Measurements from ENCODE around the gene MYBPHL.
"Not testable (repeated sequence)": the region's sequence is repeated elsewhere in the genome, so short reads cannot be mapped to it uniquely, and the experiment has no call there.

MYBPHL gene

GRCh38 chr1:109295712-109296415 lies 10.9 kb downstream of the MYBPHL start:
- Histone ChIP-seq H3K4me1 (ENCODE audit: control insufficient read depth, insufficient read depth, low read length) (peaks cover 8% of the 10 kb centered on the region), H3K4me3 (ENCODE audit: insufficient read depth, low read depth, low read length) (no peak overlapping the region), H3K27me3 (ENCODE audit: control insufficient read depth, insufficient read depth, low read length, poor library complexity, severe bottlenecking) (no peaks in the 10 kb centered on the region), H3K27ac (ENCODE audit: insufficient read depth, low read depth, low read length, poor library complexity, severe bottlenecking) (no peak overlapping the region), H3K9me3 (ENCODE audit: control insufficient read depth, low read length) (no peaks in the 10 kb centered on the region), H3K36me3 (ENCODE audit: control insufficient read depth, insufficient read depth, low read length) (no peaks in the 10 kb centered on the region)
- 83 to 84% methylated on average over 12 of the region's 12 CpGs for WGBS, 2 experiments

GRCh38 chr1:109294481-109294880 lies 12.3 kb downstream of the MYBPHL start:
- WGBS, 2 experiments = 95 to 97% methylated on average over 4 of the region's 4 CpGs
- no peak overlapping the region for H3K27ac ChIP-seq (ENCODE audit: insufficient read depth, low read depth, low read length, poor library complexity, severe bottlenecking)

DNA sequence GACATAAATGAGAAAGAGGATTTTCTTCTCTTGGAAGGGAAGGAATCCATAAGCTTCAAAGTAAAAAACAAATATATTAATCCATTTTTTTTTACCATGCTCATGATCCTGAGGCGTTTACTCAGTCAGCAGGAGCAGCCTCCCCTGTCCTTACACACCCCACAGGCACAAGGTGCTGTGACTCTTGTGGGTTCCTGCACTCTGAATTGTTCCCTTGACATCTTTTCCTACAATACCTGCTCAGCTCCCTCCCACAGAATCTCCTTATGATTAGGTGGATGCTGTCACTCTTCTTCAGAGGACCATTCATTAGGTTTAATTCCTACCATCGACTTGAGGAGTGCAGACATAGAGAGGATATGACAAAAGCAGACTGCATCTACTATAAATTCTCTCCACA lies 13.8 kb downstream of the MYBPHL start:
- no peaks in the 10 kb centered on the region for H3K4me1 ChIP-seq (ENCODE audit: control insufficient read depth, insufficient read depth, low read length)
- H3K36me3 ChIP-seq (ENCODE audit: control insufficient read depth, insufficient read depth, low read length) = no peaks in the 10 kb centered on the region
- no peaks in the 10 kb centered on the region for H3K27me3 ChIP-seq (ENCODE audit: control insufficient read depth, insufficient read depth, low read length, poor library complexity, severe bottlenecking)
- 88% methylated on average over 2 of the region's 2 CpGs for WGBS, 2 experiments
- H3K9me3 ChIP-seq (ENCODE audit: control insufficient read depth, low read length) = no peaks in the 10 kb centered on the region
- no peak overlapping the region for H3K4me3 ChIP-seq (ENCODE audit: insufficient read depth, low read depth, low read length)
- H3K27ac ChIP-seq (ENCODE audit: insufficient read depth, low read depth, low read length, poor library complexity, severe bottlenecking) = no peak overlapping the region

More at GRCh38 chr1:109294481-109294880, 12.3 kb downstream of the MYBPHL start:
- Histone ChIP-seq H3K4me3 (ENCODE audit: insufficient read depth, low read depth, low read length) (no peak overlapping the region), H3K27me3 (ENCODE audit: control insufficient read depth, insufficient read depth, low read length, poor library complexity, severe bottlenecking) (no peaks in the 10 kb centered on the region), H3K4me1 (ENCODE audit: control insufficient read depth, insufficient read depth, low read length) (peaks cover 5% of the 10 kb centered on the region), H3K36me3 (ENCODE audit: control insufficient read depth, insufficient read depth, low read length) (no peaks in the 10 kb centered on the region), H3K9me3 (ENCODE audit: control insufficient read depth, low read length) (no peaks in the 10 kb centered on the region)

GRCh38 chr1:109292364-109292763 lies 14.4 kb downstream of the MYBPHL start:
- Histone ChIP-seq H3K27me3 (ENCODE audit: control insufficient read depth, insufficient read depth, low read length, poor library complexity, severe bottlenecking) (no peaks in the 10 kb centered on the region), H3K36me3 (ENCODE audit: control insufficient read depth, insufficient read depth, low read length) (no peaks in the 10 kb centered on the region), H3K27ac (ENCODE audit: insufficient read depth, low read depth, low read length, poor library complexity, severe bottlenecking) (no peak overlapping the region), H3K4me1 (ENCODE audit: control insufficient read depth, insufficient read depth, low read length) (no peaks in the 10 kb centered on the region), H3K4me3 (ENCODE audit: insufficient read depth, low read depth, low read length) (no peak overlapping the region), H3K9me3 (ENCODE audit: control insufficient read depth, low read length) (no peaks in the 10 kb centered on the region)
- WGBS, 2 experiments = 80% methylated on average over 9 of the region's 9 CpGs

DNA sequence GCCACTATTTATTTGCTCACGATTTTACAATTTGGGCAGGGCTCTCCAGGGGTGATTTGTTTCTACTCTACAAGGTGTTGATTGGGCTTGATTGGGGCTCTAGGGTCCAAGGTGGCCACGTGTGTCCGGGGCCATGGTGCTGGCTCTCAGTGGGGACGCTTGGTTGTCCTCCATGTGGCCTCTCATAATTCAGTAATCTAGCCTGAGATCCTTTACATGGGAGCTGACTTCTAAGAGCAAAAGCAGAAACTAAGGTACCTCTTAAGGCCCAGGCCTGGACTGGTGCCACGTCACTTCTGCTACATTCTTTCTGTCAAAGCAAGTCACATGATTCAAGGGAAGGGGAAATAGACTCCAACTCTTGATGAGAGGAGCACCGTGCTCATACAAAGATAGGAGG lies 15.8 kb downstream of the MYBPHL start:
- no peak overlapping the region for H3K4me3 ChIP-seq (ENCODE audit: insufficient read depth, low read depth, low read length)
- H3K4me1 ChIP-seq (ENCODE audit: control insufficient read depth, insufficient read depth, low read length) = no peaks in the 10 kb centered on the region
- WGBS, 2 experiments = 90 to 92% methylated on average over 6 of the region's 6 CpGs
- H3K27me3 ChIP-seq (ENCODE audit: control insufficient read depth, insufficient read depth, low read length, poor library complexity, severe bottlenecking) = no peaks in the 10 kb centered on the region
- H3K36me3 ChIP-seq (ENCODE audit: control insufficient read depth, insufficient read depth, low read length) = no peaks in the 10 kb centered on the region
- no peak overlapping the region for H3K27ac ChIP-seq (ENCODE audit: insufficient read depth, low read depth, low read length, poor library complexity, severe bottlenecking)
- H3K9me3 ChIP-seq (ENCODE audit: control insufficient read depth, low read length) = no peaks in the 10 kb centered on the region

DNA sequence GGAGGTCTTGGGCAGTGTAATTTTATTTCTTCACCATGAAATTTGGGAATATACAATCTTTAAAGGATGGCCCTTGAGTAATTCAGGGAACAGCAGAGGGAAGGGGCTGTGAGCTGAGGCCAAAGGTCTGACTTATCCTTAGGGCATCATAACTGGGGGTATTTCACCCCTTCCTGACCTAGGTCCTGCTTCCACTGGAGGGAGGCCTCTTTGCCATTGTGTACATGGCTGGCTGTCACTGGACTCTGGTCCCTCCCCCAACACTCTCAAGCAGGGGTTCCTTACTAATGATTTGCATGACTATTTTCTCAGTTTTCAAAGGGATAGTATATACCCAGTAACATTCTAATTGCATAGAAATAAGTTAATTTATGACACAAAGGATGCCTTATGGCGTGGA lies 16.7 kb downstream of the MYBPHL start:
- H3K9me3 ChIP-seq (ENCODE audit: control insufficient read depth, low read length) = no peaks in the 10 kb centered on the region
- H3K27ac ChIP-seq (ENCODE audit: insufficient read depth, low read depth, low read length, poor library complexity, severe bottlenecking) = no peak overlapping the region
- no peaks in the 10 kb centered on the region for H3K27me3 ChIP-seq (ENCODE audit: control insufficient read depth, insufficient read depth, low read length, poor library complexity, severe bottlenecking)
- no peaks in the 10 kb centered on the region for H3K4me1 ChIP-seq (ENCODE audit: control insufficient read depth, insufficient read depth, low read length)
- no peak overlapping the region for H3K4me3 ChIP-seq (ENCODE audit: insufficient read depth, low read depth, low read length)
- H3K36me3 ChIP-seq (ENCODE audit: control insufficient read depth, insufficient read depth, low read length) = no peaks in the 10 kb centered on the region
- WGBS, 2 experiments = 93 to 98% methylated on average over 1 of the region's 1 CpG

- H3K4me3 ChIP-seq (ENCODE audit: insufficient read depth, low read depth, low read length); H3K36me3 ChIP-seq (ENCODE audit: control insufficient read depth, insufficient read depth, low read length); H3K27ac ChIP-seq (ENCODE audit: insufficient read depth, low read depth, low read length, poor library complexity, severe bottlenecking); H3K4me1 ChIP-seq (ENCODE audit: control insufficient read depth, insufficient read depth, low read length); H3K9me3 ChIP-seq (ENCODE audit: control insufficient read depth, low read length); H3K27me3 ChIP-seq (ENCODE audit: control insufficient read depth, insufficient read depth, low read length, poor library complexity, severe bottlenecking): not testable (repeated sequence)
- WGBS, 2 experiments = 87 to 91% methylated on average over 5 of the region's 5 CpGs
Observed at GRCh38 chr1:109286762-109287161, 20.0 kb downstream of the MYBPHL start.

DNA sequence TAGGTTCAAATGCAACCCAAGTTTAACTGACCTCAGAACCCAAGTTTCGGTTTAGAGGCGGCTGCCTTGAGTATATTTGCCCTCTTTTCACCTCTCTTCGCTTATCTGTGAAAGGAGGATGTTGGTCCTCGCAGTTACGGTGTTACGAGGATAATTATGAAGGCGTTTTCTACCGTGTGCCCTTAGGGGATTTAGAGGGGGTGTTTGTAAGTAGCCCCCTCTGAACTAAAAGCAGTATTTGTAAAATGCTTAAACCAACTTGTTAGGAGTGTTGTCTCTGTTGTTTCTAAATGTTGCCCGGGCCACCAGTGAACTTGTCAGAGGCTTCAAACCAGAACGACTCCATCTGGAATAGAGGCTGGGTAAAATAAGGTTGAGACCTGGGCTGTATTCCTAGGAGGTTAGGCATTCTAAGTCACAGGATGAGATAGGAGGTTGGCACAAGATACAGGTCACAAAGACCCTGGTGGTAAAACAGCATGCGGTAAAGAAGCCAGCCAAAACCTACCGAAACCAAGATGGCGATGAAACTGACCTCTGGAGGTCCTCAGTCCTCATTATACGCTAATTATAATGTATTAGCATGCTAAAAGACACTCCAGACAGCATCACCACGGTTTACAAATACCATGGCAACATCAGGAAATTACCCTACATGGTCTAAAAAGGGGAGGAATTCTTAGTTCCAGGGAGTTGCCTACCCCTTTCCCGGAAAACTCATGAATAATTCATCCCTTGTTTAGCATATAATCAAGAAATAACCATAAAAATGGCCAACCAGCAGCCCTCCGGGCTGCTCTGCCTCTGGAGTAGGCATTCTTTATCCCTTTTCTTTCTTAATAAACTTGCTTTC lies 22.8 kb downstream of the MYBPHL start:
- H3K4me3 ChIP-seq (ENCODE audit: insufficient read depth, low read depth, low read length) = peak overlapping the region; percentile 85

GRCh38 chr1:109282952-109283747 lies 23.7 kb downstream of the MYBPHL start, which contains the start of gene PSRC1:
Gene PSRC1 (minus strand): TSS chr1:109283145.
- no peaks in the 10 kb centered on the region for H3K9me3 ChIP-seq (ENCODE audit: control insufficient read depth, low read length)
- no peak within 1 kb of the TSS for H3K27ac ChIP-seq (ENCODE audit: insufficient read depth, low read depth, low read length, poor library complexity, severe bottlenecking)
- peaks cover 9% of the 10 kb centered on the region for H3K36me3 ChIP-seq (ENCODE audit: control insufficient read depth, insufficient read depth, low read length)
- H3K4me1 ChIP-seq (ENCODE audit: control insufficient read depth, insufficient read depth, low read length) = peaks cover 7% of the 10 kb centered on the region
- peak within 1 kb of the TSS; percentile 85 for H3K4me3 ChIP-seq (ENCODE audit: insufficient read depth, low read depth, low read length)
- no peaks in the 10 kb centered on the region for H3K27me3 ChIP-seq (ENCODE audit: control insufficient read depth, insufficient read depth, low read length, poor library complexity, severe bottlenecking)
- 3% methylated on average over 56 of the region's 56 CpGs for WGBS, 2 experiments

More for the DNA sequence above, 22.8 kb downstream of the MYBPHL start:
- no peak overlapping the region for H3K27ac ChIP-seq (ENCODE audit: insufficient read depth, low read depth, low read length, poor library complexity, severe bottlenecking)
- no peaks in the 10 kb centered on the region for H3K27me3 ChIP-seq (ENCODE audit: control insufficient read depth, insufficient read depth, low read length, poor library complexity, severe bottlenecking)
- peaks cover 7% of the 10 kb centered on the region for H3K4me1 ChIP-seq (ENCODE audit: control insufficient read depth, insufficient read depth, low read length)
- WGBS, 2 experiments = 84 to 87% methylated on average over 17 of the region's 17 CpGs
- peaks cover 6% of the 10 kb centered on the region for H3K36me3 ChIP-seq (ENCODE audit: control insufficient read depth, insufficient read depth, low read length)
- no peaks in the 10 kb centered on the region for H3K9me3 ChIP-seq (ENCODE audit: control insufficient read depth, low read length)

- Histone ChIP-seq H3K9me3 (ENCODE audit: control insufficient read depth, low read length) (no peaks in the 10 kb centered on the region), H3K4me1 (ENCODE audit: control insufficient read depth, insufficient read depth, low read length) (peaks cover 7% of the 10 kb centered on the region), H3K27me3 (ENCODE audit: control insufficient read depth, insufficient read depth, low read length, poor library complexity, severe bottlenecking) (no peaks in the 10 kb centered on the region), H3K27ac (ENCODE audit: insufficient read depth, low read depth, low read length, poor library complexity, severe bottlenecking) (no peak overlapping the region), H3K36me3 (ENCODE audit: control insufficient read depth, insufficient read depth, low read length) (peaks cover 9% of the 10 kb centered on the region), H3K4me3 (ENCODE audit: insufficient read depth, low read depth, low read length) (peak overlapping the region; percentile 85)
- WGBS, 2 experiments = 4 to 5% methylated on average over 10 of the region's 10 CpGs
Observed at GRCh38 chr1:109282497-109282951, 24.3 kb downstream of the MYBPHL start.

Measured in ectodermal cell (in vitro differentiated cells).